Middle frontal gyrus (tissue), 1 donor: Measurements from ENCODE around the gene PUS7L.
"Not testable (repeated sequence)": the region's sequence is repeated elsewhere in the genome, so short reads cannot be mapped to it uniquely, and the experiment has no call there.

Source experiments
- DNase-seq: peaks from one replicate; pipeline ENCODE4 v3.0.0-alpha.2; 2015; ENCODE audit warnings: low spot score; ENCODE audit errors: extremely low spot score

PUS7L gene

DNA sequence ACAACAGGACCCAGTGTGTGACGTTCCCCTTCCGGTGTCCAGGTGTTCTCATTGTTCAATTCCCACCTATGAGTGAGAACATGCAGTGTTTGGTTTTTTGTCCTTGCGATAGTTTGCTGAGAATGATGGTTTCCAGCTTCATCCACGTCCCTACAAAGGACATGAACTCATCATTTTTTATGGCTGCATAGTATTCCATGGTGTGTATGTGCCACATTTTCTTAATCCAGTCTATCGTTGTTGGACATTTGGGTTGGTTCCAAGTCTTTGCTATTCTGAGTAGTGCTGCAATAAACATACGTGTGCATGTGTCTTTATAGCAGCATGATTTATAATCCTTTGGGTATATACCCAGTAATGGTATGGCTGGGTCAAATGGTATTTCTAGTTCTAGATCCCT is 7.2 kb downstream of the PUS7L start:
- DNase-seq, result not testable (repeated sequence)

DNA sequence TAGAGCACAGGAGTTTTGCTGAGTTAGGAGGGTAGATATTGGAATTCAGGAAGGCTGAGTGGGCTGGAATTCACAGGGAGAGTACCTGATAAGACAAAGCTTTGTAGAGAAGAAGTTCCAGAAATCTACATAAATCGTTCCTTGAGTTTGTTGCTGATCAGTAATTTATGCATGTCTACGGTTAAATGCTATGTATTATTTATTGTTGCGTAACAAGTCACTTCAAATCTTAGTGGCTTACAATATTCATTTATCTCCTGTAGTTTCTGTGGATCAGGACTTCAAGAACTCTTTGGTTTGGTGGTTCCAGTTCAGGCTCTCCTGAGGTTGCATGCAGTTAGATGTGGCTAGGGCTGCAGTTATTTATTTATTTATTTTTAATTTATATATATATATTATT is 7.8 kb downstream of the PUS7L start:
- no peak for DNase-seq

DNA sequence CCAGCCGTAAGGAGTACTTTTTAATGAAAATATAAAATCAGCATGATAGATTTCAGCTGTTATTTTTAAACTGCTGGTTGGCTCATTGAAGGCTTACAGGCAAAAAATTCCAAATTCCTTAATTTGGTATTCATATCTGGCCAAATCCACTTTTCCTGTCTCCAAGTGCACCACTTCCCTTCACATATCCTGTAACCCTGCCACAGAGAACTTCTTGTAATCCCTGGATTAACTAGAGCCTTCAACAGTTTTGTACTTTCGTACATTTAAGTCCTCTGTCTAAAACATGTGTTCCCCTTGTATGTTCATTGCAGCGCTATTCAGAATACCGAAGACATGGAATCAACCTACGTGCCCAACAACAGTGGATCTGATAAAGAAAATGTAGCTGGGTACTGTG is 9.6 kb downstream of the PUS7L start:
- no peak for DNase-seq

DNA sequence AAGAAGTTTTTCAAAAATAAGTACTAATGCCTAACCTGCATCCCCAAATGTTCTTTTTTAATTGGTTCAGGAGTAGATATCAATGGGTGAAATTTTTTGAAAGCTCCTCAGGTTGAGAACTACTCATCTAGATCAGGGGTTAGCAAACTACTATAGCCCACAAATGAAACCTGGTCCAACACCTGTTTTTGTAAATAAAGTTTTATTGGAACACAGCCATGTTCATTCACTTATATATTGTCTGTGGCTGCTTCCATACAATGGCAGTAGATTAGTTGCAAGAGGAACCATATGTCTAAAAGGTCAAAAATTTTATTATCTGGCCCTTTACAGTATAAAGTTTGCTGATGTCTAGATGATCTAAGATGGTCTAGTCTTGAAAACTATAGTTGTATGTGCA is 13.8 kb downstream of the PUS7L start:
- no peak for DNase-seq

DNA sequence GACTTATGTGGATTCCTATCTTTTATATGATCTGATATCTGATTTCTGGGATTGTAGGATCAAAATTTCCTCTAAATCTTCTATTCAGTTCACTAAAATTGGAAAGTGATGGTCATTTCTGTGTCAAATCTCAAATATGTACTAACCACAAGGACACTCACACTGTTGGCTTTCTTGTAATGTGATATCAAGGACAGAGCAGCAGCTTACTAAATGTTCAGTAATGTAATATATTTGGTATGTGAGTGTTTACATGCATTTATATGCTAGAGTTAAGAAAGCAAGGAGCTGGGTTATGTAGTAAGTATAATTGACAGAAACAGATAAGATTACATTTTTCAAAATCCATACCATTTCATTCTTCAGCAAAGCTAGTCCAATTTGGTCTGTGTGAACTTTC is 16.5 kb downstream of the PUS7L start:
- no peak for DNase-seq

DNA sequence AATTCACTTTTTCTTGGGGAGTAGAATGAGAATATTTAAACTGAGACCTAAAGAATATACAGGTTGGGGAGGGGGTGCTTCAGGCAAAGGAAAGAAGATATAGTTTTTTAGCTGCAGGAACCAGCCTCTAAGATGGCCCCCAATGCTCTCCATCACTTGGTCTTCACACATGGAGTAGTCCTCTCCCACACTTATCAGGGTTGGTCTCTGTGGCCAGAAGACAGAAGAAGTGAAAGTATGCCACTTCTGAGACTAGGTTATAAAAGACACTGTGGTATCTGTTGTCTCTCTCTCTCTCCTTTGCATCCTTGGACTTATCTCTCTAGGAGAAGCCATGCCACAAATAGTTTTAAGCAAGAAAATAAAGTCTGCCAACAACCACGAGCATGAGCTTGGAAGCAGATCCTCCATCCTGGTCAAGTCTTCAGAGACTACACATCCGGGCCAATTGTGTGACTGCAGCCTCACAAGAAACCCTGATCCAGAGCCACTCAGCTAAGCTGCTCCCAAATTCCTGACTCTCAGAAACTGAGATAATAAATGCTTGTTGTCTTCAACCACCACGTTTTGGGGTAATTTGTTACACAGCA is 18.0 kb downstream of the PUS7L start:
- DNase-seq, result no peak

DNA sequence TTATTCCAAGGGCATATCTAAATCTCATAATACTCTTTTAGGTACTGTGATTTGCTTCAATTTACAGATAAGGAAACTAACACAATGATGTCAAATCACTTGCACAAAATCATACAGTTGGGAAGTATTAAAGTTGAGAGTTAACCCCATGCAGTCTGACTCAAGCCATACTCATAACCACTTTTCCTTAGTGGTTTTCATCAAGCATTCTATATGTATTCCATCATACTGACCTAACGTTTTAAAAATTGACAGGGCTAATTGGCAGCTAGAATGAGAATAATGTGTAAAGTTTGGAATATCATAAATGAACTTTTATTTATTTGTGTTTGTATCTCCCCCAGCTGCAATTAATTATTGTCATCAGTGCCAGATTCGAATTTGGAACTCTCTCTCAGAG is 20.9 kb downstream of the PUS7L start:
- no peak for DNase-seq

DNA sequence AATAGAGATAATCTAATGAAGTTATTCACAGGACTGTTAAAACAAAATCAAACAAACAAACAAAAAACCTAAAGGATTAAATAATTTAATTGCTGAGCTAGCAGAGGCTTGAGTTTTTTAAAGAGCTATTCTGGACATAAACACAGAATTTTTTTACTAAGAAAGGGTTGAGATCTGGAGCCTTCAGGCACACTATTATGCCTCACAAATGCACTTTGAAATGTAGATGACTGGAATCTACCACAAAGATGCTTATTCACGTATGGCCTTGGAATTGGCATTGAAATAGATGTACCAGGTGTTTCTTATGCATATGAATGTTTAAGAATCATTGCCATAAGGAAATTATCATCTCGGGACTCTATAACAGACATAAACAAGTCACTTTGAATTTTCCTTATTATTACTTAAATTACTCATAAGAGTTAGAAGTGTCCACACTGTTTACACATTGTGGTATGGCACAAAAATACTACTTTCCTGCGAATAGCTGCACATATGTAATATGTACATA is 21.6 kb downstream of the PUS7L start:
- no peak for DNase-seq

DNA sequence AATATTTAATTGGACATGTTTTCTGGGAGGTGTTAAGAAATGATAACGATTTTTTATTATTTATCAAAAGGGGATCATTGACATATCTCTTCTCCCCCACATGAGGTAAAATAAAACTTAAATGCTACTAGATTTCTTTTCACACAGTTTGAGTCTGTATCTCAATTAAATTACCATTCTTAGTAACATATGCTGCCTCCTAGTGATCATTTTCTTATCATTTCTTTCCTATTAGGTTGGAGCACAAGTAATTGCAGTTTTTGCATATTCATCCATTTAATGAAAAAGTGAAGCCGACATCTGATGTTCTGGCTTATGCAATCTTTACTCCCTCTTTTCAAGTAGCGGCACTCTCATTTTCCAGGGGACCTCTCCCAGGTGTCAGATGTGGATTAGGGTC is 24.9 kb downstream of the PUS7L start:
- DNase-seq, result no peak

DNA sequence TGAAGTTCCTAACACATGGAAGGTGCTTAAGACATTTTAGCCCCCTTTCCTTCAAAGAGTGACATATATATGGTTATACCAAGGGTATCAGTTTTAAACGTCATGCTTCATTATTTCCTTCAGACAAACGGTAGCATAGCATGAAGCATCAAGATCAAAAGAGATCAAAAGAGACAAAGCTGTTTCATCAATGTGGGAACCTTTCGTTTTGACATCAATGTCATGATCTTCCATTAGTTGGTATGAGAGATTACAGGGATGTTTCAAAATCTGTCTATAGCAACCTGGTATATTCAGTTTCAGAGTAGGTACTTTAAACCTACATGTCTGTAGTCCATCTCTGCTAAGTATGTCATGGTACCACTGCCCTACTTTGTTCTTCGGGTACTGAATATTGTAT is 28.3 kb downstream of the PUS7L start:
- DNase-seq, result no peak

DNA sequence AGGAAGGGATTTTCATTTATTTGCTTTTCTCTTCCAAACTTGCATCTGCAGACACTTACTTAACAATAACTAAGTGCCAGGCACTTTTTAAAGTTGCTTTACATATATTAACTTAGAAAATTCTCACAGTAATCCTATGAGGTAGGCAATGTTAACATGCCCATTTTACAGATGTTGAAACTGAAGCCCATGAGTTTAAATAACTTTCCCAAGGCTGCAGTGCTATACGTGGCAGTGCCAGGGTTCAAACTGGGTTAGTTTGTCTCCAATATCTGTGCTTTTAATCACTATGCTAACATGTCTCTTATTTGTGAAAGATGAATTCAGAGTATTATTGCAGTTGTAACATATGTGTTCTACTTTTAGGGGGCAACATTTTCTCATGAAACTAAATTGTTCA is 29.9 kb downstream of the PUS7L start:
- DNase-seq, result no peak

DNA sequence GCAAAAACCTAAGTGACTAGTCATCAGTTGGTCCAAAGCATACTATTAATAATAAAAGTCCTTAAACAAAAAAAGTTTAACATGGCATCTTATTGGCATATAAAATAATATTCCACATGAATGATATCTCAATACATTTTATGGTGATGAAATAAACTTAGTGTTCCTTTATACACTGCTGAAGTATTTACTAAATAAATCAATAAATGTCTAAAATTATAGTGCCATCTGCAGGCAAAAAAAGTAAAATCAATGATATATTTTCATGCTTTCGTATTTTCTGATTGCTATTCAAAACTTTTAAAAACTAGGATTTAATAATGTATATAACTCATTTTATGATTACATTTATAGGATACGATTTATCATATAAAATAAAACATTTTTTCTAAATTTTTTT is 30.5 kb downstream of the PUS7L start:
- DNase-seq, result no peak

DNA sequence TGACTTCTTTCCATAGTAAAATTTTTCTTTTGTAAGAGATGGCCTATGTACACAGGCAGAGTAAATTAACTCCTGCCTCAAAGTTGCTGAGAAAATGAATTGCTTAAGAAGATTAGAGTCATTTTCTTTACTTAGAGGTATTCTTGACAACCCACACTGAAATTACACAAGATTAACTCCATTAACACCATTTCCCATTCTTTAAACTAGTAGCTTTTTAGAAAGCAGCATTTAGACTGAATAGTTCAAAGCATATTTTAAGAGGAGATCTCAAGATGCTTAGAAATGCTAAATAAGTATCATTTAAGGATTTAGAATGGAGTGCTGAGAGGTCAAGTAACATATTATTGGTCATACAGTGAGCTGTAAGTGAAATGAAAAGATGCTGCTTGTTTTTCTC is 35.5 kb downstream of the PUS7L start:
- DNase-seq, result no peak

DNA sequence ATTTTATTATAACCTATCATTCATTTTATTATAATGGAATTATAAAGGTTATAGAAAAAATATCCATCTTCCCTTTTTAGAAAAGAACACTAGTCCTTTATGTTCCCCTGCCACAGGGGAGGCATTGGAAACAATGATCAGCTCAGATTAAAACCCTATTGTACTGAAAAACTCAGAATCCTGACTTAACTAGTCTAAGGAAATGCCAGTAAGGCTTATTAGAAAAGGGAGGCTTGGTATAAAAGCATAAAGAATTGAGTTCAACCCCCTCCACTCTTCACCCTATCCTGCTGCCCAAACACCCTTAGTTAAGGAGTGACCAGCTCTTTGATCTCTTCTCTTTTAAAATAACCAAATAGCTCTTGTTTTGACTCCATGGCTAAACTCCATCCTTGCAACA is 36.0 kb downstream of the PUS7L start:
- DNase-seq, result no peak

DNA sequence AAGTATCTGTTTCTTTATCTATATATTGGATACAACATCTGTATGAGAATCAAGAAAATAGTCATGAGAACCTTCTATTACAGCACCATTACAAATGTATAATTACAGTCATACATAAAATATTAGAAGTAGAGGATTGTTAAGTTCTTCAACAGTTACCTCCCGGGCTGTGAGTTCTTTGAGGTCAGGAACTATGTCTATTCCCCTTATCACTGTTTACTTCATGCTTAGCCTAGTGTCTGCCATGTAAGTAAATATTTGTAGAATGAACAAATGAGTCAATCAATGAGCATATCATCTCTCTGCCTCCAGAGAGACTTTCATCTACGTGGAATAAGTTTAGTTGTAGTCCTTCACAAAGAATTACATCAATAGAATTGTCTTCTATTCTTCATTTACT is 47.2 kb downstream of the PUS7L start:
- no peak for DNase-seq

DNA sequence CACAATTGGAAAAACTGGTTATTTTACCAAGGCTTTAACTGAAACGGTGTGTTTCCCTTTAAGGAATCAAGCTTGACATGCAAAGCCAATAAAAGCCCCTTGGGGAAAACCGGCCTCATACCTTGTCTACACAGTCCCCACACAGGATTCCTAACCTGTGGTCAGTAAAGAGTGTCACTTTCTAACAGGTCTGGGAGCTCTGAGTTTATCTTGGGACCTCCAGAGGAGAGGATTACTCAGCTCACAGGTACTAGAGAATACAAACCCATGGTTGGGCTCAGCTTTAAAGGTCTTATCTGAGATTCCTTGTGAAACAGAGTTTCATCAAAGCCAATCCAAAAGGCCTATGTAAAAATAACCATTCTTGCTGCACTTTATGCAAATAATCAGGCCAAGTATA is 54.8 kb downstream of the PUS7L start:
- DNase-seq, result not testable (repeated sequence)

DNA sequence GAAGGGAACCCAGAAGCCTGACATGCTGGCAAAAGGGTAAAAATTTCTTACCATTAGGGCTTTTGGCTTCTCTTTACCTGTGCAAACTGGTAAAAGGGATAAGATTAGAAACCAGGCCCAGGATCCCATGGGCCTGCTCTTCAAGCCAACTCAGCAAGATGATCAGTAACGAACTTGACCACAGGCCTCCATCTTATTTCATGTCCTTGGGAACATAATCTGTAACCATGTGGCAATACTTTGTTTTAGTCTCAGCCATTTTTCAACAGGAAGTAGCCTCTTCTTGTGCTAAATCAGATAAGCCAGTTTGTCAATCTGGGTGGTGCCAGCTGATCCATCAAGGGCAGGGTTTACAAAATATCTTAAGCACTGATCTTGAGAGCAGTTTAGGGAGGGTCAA is 57.4 kb downstream of the PUS7L start:
- not testable (repeated sequence) for DNase-seq

DNA sequence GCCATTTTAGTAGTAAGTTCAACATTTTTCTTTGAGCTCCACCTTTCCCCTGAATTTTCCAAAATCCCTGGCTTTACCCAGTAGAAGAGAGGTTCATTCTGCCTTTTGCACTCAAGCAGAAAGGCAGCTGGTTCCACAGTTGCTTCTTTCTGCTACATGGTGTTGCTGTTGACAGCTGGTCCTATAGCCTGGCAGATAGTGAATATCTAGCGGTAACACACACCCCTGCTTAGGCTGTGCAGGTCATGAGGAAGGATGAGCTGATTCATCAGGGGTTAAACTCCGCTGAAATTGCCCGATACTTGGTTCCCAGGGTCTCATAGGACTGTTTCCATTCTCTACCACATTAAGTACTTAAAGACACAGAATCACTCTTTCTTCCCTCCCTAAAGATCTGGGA is 62.4 kb downstream of the PUS7L start:
- no peak for DNase-seq

DNA sequence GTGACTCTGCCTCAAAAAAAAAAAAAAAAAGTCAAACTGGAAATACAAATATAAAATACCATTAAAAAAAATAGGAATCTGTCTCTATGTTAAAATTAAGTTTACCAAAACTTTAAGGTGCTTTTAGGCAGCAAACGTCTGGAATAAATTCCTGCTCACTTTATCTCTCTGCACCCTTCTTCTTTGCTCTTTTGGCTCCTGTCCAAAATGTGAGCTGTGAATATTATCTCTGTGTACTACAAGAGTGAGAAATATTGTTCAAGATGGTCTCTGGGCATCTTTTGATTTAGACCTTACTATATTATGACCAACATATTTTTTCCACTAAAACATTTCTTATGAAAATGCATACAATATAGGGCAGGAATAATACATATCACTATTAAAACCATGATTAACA is 63.7 kb downstream of the PUS7L start:
- no peak for DNase-seq

DNA sequence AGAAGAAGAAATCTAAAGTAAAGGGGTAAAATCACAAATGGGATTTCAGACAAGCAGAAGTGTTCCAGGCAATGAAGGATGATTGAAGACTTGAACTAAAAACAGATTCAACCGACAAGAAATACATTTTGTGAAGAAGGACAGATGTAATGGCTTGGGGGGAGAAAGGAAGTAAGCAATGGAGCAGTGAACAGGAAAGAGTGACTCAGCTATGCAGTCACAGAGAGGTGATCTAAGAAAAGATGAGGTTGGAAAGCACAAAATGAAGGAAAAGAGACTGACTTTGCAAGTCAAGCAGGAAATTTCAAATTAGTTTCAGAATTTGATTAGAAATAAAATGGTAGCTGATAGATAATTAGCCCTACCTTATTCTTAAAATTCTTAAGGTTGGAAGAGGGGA is 66.5 kb downstream of the PUS7L start:
- DNase-seq, result no peak

DNA sequence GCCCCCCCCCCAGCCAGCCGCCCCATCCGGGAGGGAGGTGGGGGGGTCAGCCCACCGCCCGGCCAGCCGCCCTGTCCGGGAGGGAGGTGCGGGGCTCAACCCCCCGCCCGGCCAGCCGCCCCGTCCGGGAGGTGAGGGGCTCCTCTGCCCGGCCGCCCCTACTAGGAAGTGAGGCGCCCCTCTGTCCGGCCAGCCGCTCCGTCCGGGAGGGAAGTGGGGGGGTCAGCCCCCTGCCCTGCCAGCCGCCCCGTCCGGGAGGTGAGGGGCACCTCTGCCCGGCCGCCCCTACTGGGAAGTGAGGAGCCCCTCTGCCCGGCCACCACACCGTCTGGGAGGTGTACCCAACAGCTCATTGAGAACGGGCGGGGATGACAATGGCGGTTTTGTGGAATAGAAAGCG is 73.1 kb downstream of the PUS7L start:
- DNase-seq, result not testable (repeated sequence)

DNA sequence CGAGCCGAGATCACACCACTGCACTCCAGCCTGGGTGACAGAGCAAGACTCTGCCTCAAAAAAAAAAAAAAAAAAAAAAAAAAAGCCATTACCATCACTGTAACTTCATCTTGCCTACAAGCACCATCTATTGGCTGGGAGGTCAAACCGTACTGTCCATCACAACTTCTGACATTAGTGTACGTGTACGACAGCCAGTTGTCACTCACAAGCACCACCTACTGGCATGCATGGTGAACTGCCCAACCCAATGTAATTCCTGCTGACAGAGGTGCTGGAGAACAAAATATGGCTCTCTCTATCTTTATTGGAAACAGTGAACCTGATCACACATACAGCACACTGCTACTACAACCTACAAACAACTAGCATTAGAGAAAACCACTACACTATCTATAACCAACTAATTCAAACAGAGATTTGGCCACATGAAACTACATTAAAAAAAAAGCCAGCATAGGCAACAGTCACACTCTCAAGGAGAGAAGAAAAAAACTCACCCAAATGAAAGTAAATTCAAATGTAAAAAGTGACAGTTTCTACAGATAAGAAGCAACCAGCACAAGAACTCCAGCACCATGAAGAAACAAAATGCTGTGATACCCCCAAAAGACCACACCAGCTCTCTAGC is 82.3 kb downstream of the PUS7L start:
- DNase-seq, result no peak
